Gastrocnemius medialis (tissue), 4 donors: ENCODE results near the gene SDCCAG8. TPM values are rescaled to one million over a fixed set of nuclear protein-coding genes. Genes with fewer than 3 reads are reported as not detected.

ENCODE experiments used
- ATAC-seq, 2 donors: fragments of 150-250 bp; one replicate each; pipeline ENCODE4 v1.9.1; 2016
- DNase-seq, 2 donors: peaks; one replicate each; pipeline ENCODE4 v3.0.0-alpha.2; 2019
- H3K27ac ChIP-seq, 4 donors: fragments of 200-600 bp; sonication (generic); 1 replicate in 1 of 4; 2 replicates in 3 of 4; pipeline ENCODE4 v1.5.1; 2016 to 2018; ENCODE audit warnings: mild to moderate bottlenecking in 2 of 4, moderate library complexity in 1 of 4
- H3K27me3 ChIP-seq, 3 donors: fragments of 200-600 bp; sonication (generic) in 2 of 3; 1 replicate in 1 of 3; 2 replicates in 2 of 3; pipeline versions ENCODE4 v1.5.1 to v1.6.0; 2016 to 2019; ENCODE audit warnings: mild to moderate bottlenecking in 1 of 3, moderate library complexity in 1 of 3
- H3K36me3 ChIP-seq, 2 donors: fragments of 200-600 bp; sonication (generic) in 1 of 2; one replicate each; pipeline ENCODE4 v1.5.1; 2017 to 2018
- H3K4me1 ChIP-seq, 2 donors: fragments of 200-600 bp; sonication (generic) in 1 of 2; one replicate each; pipeline ENCODE4 v1.5.1; 2016 to 2017; ENCODE audit warnings: mild to moderate bottlenecking in 2 of 2
- H3K4me3 ChIP-seq, 4 donors: fragments of 200-600 bp; sonication (generic) in 3 of 4; 1 replicate in 1 of 4; 2 replicates in 3 of 4; pipeline ENCODE4 v1.5.1; 2016 to 2019; ENCODE audit warnings: mild to moderate bottlenecking in 2 of 4
- H3K9me3 ChIP-seq, 3 donors: fragments of 200-600 bp; sonication (generic) in 2 of 3; 1 replicate in 1 of 3; 2 replicates in 2 of 3; pipeline ENCODE4 v1.5.1; 2016 to 2019
- POLR2A ChIP-seq, 2 donors: fragments of 450-650 bp; IDR thresholded peaks; one replicate each; pipeline ENCODE4 v1.6.1; 2017; ENCODE audit warnings: antibody characterized with exemption in 2 of 2, mild to moderate bottlenecking in 2 of 2, moderate library complexity in 2 of 2
- in situ Hi-C, 4 donors: fragments of 200-750 bp; cut with MboI; loops; one replicate each; pipeline versions ENCODE4 v1.15.0 to v1.8.0; 2017; ENCODE audit warnings: low sequenced_read_pairs in 4 of 4
- intact Hi-C: fragments of 100-400 bp; cut with DNase I; formaldehyde crosslinking; loops from one replicate; pipeline ENCODE4 v1.15.1; 2023; ENCODE audit warnings: low total_unique reads
- total RNA-seq, 4 donors: library from RNA; depleted of rRNA; stranded (reverse); fragments of >200 nt; gene quantifications; one replicate each; pipeline versions ENCODE4 v1.1.0 to v1.2.3, GENCODE V29; 2016
- TF ChIP-seq, protein P1 (sequence below), 5 experiments: fragments of 450-650 bp in 3 of 5; fragments of 200-600 bp in 2 of 5; sonication (generic) in 2 of 5; IDR thresholded peaks in 4 of 5; conservative IDR thresholded peaks in 1 of 5; 1 replicate in 4 of 5; 2 replicates in 1 of 5; pipeline ENCODE4 v1.5.1; 2016 to 2019; ENCODE audit warnings: antibody characterized with exemption in 5 of 5, mild to moderate bottlenecking in 3 of 5, moderate library complexity in 3 of 5

SDCCAG8 gene
- total RNA-seq, 4 donors from 2014 or later = 12.3 to 33.9 (median 26.1) TPM

DNA sequence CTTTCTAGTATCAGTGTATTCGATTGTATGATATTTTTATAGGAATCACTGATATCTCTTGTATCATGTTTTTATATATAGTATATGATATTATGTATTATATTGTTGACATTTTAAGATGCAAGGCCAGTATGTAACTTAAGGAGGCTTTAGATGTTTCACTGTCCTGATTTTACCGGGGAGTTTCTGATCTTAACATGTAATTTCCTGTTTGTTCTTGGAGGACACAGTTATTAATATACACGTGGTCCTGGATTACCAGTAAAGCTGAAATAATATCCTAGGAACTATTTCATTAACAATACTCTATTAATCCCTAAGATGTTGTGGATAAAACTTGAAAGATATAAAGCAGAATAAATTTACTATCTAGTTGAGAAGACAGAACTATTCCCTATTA lies 19.5 kb downstream of the SDCCAG8 start:
- no peaks in the 10 kb centered on the region for H3K9me3 ChIP-seq
- intact Hi-C loops (no loop called here), in situ Hi-C loops (no loop called here)
- H3K4me1 ChIP-seq = no peaks in the 10 kb centered on the region
- H3K4me3 ChIP-seq = no peak overlapping the region
- no peak for ATAC-seq
- H3K36me3 ChIP-seq = peaks cover 0 to 60% of the 10 kb centered on the region in 2 donors
- no peak overlapping the region for H3K27ac ChIP-seq
- no peak for DNase-seq
- TF ChIP-seq POLR2A (IDR thresholded peaks at IDR 0.05) = no peak
- TF ChIP-seq, protein P1, sequence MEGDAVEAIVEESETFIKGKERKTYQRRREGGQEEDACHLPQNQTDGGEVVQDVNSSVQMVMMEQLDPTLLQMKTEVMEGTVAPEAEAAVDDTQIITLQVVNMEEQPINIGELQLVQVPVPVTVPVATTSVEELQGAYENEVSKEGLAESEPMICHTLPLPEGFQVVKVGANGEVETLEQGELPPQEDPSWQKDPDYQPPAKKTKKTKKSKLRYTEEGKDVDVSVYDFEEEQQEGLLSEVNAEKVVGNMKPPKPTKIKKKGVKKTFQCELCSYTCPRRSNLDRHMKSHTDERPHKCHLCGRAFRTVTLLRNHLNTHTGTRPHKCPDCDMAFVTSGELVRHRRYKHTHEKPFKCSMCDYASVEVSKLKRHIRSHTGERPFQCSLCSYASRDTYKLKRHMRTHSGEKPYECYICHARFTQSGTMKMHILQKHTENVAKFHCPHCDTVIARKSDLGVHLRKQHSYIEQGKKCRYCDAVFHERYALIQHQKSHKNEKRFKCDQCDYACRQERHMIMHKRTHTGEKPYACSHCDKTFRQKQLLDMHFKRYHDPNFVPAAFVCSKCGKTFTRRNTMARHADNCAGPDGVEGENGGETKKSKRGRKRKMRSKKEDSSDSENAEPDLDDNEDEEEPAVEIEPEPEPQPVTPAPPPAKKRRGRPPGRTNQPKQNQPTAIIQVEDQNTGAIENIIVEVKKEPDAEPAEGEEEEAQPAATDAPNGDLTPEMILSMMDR (IDR thresholded peaks at IDR 0.05 in 4 of 5, conservative IDR thresholded peaks at IDR 0.05 in 1 of 5) = no peak
- no peaks in the 10 kb centered on the region for H3K27me3 ChIP-seq

DNA sequence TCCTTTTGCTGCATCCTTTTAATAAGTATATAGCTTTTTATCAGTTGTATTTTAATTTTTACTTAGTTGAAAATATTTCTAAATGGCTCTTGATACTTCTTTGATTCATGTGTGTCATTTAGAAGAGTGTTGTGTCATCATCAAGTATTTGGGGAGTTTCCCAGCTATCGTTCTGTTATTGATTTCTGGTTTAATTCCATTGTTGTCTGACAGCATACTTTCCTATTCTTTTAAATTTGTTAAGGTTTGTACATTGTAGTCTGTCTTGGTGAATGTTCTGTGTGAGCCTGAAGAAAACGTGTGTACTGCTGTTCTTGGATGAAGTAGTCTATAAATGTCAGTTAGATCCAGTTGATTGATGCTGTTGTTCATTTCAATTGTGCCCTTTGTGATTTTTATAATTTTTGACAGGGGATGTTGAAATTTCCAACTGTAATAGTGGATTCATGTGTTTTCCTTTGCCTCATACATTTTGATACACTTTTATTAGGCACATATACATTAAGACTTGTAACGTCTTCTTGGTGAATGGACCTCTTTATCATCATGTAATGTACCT lies 24.8 kb downstream of the SDCCAG8 start:
- DNase-seq (no peak), ATAC-seq (no peak)
- no peaks in the 10 kb centered on the region for H3K27me3 ChIP-seq
- intact Hi-C loops = no loop called here
- in situ Hi-C loops = no loop called here
- no peak overlapping the region for H3K27ac ChIP-seq
- no peak overlapping the region for H3K4me3 ChIP-seq
- no peaks in the 10 kb centered on the region for H3K4me1 ChIP-seq
- H3K36me3 ChIP-seq = peaks cover 0 to 39% of the 10 kb centered on the region in 2 donors
- TF ChIP-seq POLR2A (IDR thresholded peaks at IDR 0.05) = no peak
- TF ChIP-seq, protein P1 (IDR thresholded peaks at IDR 0.05 in 4 of 5, conservative IDR thresholded peaks at IDR 0.05 in 1 of 5) = no peak
- no peaks in the 10 kb centered on the region for H3K9me3 ChIP-seq

DNA sequence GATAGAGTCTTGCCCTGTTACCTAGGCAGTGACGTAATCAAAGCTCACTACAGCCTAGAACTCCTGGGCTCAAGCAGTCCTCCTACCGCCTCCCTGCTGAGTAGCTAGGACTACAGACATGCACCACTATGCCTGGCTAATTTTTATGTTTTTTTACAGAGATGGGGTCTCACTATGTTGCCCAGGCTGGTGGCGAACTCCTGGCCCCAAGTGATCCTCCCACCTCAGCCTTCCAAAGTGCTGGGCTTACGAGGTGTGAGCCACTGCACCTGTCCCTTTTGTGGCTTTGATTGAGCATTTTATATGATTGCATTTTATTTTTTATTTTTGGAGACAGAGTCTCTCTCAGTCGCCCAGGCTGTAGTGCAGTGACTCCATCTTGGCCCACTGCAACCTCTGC lies 25.8 kb downstream of the SDCCAG8 start:
- Histone ChIP-seq H3K9me3 (no peaks in the 10 kb centered on the region), H3K36me3 (peaks cover 0 to 41% of the 10 kb centered on the region in 2 donors), H3K4me1 (no peaks in the 10 kb centered on the region), H3K27me3 (no peaks in the 10 kb centered on the region), H3K4me3 (no peak overlapping the region), H3K27ac (no peak overlapping the region)
- ATAC-seq (no peak), DNase-seq (no peak)
- no peak for TF ChIP-seq POLR2A (IDR thresholded peaks at IDR 0.05)
- TF ChIP-seq, protein P1 (IDR thresholded peaks at IDR 0.05 in 4 of 5, conservative IDR thresholded peaks at IDR 0.05 in 1 of 5) = no peak
- intact Hi-C loops = no loop called here
- in situ Hi-C loops = no loop called here

DNA sequence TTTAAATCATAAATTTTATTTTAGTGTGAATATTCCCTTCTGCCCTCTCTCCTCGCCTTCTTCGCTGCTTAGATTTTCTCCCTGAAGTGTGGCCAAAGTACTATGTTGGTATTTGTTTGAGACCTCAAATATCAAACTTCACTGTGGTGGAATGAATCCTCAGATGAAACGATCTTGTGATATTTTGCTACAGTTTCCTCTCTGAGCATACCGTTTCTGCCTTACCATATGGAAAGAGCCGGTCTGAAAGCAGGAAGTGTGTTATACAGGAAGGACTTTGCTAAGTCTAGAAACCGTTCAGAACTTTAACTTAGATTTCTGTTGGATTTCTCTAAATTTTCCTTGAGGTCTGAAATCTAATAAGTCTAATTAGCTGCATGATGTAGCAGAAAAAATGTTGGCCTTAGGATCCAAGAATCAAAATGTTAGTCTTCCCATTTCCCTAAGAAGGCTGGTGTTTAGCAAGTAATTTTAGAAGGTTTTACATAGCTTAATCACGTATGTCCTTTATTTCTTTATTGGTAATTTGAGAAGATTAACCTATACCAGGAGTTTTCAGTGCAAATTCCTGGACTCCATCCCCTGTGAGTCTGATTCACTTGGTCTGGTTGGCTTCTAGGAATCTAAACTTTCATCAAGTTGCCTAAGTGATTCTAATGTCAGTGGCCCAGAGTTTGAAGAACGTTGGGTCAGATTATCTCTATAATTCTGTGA lies 30.7 kb downstream of the SDCCAG8 start:
- Histone ChIP-seq H3K9me3 (no peaks in the 10 kb centered on the region), H3K27me3 (no peaks in the 10 kb centered on the region), H3K4me3 (no peak overlapping the region), H3K27ac (no peak overlapping the region), H3K4me1 (no peaks in the 10 kb centered on the region), H3K36me3 (peaks cover 0 to 28% of the 10 kb centered on the region in 2 donors)
- TF ChIP-seq POLR2A (IDR thresholded peaks at IDR 0.05) = no peak
- TF ChIP-seq, protein P1 (IDR thresholded peaks at IDR 0.05 in 4 of 5, conservative IDR thresholded peaks at IDR 0.05 in 1 of 5) = no peak
- ATAC-seq (no peak), DNase-seq (no peak)
- intact Hi-C loops = no loop called here
- in situ Hi-C loops = no loop called here
